IMR-90 (cell line): ENCODE results near the gene ADCY5.

Source experiments
- BHLHE40 ChIP-seq: fragments of 150-350 bp; IDR thresholded peaks from 2 replicates; pipeline ENCODE4 v1.6.1; 2016; ENCODE audit warnings: mild to moderate bottlenecking, low read depth, low read length
- MXI1 ChIP-seq: IDR thresholded peaks from 2 replicates; pipeline ENCODE4 v1.6.1; 2012; ENCODE audit warnings: low read depth, mild to moderate bottlenecking, low read length, moderate library complexity, borderline replicate concordance
- POLR2A ChIP-seq: IDR thresholded peaks from 2 replicates; pipeline ENCODE4 v1.6.1; 2012; ENCODE audit warnings: mild to moderate bottlenecking, low read depth, low read length
- RAD21 ChIP-seq: IDR thresholded peaks from 2 replicates; pipeline ENCODE4 v1.6.1; 2012; ENCODE audit warnings: low read length, improper control_type of control experiment
- RFX5 ChIP-seq: IDR thresholded peaks from 2 replicates; pipeline ENCODE4 v1.8.0; 2012; ENCODE audit warnings: low read depth, mild to moderate bottlenecking, low read length, moderate library complexity
- SMC3 ChIP-seq: fragments of 150-350 bp; IDR thresholded peaks from 2 replicates; pipeline ENCODE4 v1.6.1; 2016; ENCODE audit warnings: low read depth, mild to moderate bottlenecking, antibody characterized with exemption, low read length, moderate library complexity
- TF ChIP-seq, protein P1 (sequence below): conservative IDR thresholded peaks from 2 replicates; pipeline ENCODE4 v1.5.1; 2012; ENCODE audit warnings: mild to moderate bottlenecking, low read depth, low read length, improper control_type of control experiment
- TF ChIP-seq, protein P2 (sequence below): fragments of 150-350 bp; IDR thresholded peaks from 2 replicates; pipeline ENCODE4 v1.6.1; 2016; ENCODE audit warnings: low read depth, mild to moderate bottlenecking, low read length, moderate library complexity, borderline replicate concordance

DNA sequence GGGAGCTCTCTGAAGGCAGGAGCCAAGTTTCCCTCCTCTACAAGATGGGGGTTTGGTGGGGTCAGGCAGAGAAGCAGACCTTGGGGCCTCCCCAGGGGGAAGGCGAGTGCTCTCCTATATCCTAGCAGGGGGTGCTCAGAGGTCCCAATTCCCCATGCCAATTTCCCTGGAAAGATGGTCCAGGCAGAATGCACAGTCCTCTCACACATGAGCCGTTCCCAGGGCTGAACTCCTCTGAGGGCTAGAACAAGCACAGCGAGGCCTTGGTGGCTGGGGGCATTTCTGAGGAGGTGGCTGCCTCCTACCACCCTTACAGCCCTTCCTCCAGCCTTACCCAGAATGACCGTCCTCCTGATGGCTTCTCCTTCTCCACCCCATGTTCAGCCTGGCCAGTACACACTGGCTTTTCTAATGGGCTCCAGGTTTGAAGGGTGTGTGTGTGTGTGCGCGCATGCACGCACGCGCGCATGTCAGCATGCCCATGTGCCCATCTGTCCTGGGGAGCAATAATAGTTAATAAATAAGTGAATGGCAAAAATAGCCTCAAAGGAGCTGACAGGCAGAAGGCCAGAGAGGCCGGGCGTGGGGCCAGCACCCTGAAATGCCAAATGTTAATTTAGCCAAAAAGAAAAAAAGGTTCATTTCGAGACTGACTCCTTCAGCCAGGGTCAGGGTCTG is 24.4 kb downstream of the ADCY5 start:
- TF ChIP-seq, protein P1, sequence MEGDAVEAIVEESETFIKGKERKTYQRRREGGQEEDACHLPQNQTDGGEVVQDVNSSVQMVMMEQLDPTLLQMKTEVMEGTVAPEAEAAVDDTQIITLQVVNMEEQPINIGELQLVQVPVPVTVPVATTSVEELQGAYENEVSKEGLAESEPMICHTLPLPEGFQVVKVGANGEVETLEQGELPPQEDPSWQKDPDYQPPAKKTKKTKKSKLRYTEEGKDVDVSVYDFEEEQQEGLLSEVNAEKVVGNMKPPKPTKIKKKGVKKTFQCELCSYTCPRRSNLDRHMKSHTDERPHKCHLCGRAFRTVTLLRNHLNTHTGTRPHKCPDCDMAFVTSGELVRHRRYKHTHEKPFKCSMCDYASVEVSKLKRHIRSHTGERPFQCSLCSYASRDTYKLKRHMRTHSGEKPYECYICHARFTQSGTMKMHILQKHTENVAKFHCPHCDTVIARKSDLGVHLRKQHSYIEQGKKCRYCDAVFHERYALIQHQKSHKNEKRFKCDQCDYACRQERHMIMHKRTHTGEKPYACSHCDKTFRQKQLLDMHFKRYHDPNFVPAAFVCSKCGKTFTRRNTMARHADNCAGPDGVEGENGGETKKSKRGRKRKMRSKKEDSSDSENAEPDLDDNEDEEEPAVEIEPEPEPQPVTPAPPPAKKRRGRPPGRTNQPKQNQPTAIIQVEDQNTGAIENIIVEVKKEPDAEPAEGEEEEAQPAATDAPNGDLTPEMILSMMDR: no peak
- no peak for TF ChIP-seq POLR2A
- no peak for TF ChIP-seq MXI1
- TF ChIP-seq BHLHE40: no peak
- TF ChIP-seq, protein P2, sequence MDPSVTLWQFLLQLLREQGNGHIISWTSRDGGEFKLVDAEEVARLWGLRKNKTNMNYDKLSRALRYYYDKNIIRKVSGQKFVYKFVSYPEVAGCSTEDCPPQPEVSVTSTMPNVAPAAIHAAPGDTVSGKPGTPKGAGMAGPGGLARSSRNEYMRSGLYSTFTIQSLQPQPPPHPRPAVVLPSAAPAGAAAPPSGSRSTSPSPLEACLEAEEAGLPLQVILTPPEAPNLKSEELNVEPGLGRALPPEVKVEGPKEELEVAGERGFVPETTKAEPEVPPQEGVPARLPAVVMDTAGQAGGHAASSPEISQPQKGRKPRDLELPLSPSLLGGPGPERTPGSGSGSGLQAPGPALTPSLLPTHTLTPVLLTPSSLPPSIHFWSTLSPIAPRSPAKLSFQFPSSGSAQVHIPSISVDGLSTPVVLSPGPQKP: no peak
- no peak for TF ChIP-seq RAD21
- TF ChIP-seq RFX5: no peak
- TF ChIP-seq SMC3: no peak
